H9 (cell line): Measurements from ENCODE around the gene HABP4. TPM values are rescaled to one million over a fixed set of nuclear protein-coding genes. Genes with fewer than 3 reads are reported as not detected.
A peak's percentile ranks its signal among the peaks of the same experiment; 100 is the strongest.

Experiments
- DNase-seq: peaks from one replicate; pipeline ENCODE4 v3.0.0-alpha.2; 2017
- H2AFZ ChIP-seq: one replicate; pipeline ENCODE4 v1.6.1; 2013; ENCODE audit warnings: mild to moderate bottlenecking, low read length, control low read depth, moderate library complexity
- H2AK5ac ChIP-seq: 2 replicates; pipeline ENCODE4 v1.6.1; 2013; ENCODE audit warnings: low read length, control low read depth, mixed read lengths; ENCODE audit not compliant: insufficient read length
- H2BK120ac ChIP-seq: one replicate; pipeline ENCODE4 v1.6.1; 2013; ENCODE audit warnings: low read depth, mild to moderate bottlenecking, low read length, control low read depth, inconsistent platforms; ENCODE audit not compliant: poor library complexity, severe bottlenecking
- H2BK12ac ChIP-seq: 2 replicates; pipeline ENCODE4 v1.6.1; 2013; ENCODE audit warnings: low read length, control low read depth, mixed read lengths, low read depth; ENCODE audit not compliant: insufficient read length
- H2BK15ac ChIP-seq: 2 replicates; pipeline ENCODE4 v1.6.1; 2013; ENCODE audit warnings: low read depth, low read length, control low read depth
- H2BK20ac ChIP-seq: one replicate; pipeline ENCODE4 v1.6.1; 2013; ENCODE audit warnings: low read depth, mild to moderate bottlenecking, low read length, control low read depth, inconsistent platforms; ENCODE audit not compliant: poor library complexity, severe bottlenecking
- H2BK5ac ChIP-seq: 2 replicates; pipeline ENCODE4 v1.6.1; 2013; ENCODE audit warnings: low read length, control low read depth, mixed read lengths; ENCODE audit not compliant: insufficient read length
- H3K14ac ChIP-seq: 2 replicates; pipeline ENCODE4 v1.6.1; 2013; ENCODE audit warnings: low read length, control low read depth; ENCODE audit not compliant: insufficient read depth
- H3K18ac ChIP-seq: 2 replicates; pipeline ENCODE4 v1.6.1; 2013; ENCODE audit warnings: low read depth, mild to moderate bottlenecking, mixed read lengths, low read length, control low read depth; ENCODE audit not compliant: insufficient read length
- H3K23ac ChIP-seq: 2 replicates; pipeline ENCODE4 v1.6.1; 2013; ENCODE audit warnings: low read length, control low read depth, mixed read lengths, low read depth; ENCODE audit not compliant: insufficient read length
- H3K23me2 ChIP-seq: 2 replicates; pipeline ENCODE4 v1.6.1; 2013; ENCODE audit warnings: low read depth, mild to moderate bottlenecking, mixed read lengths, low read length, control low read depth; ENCODE audit not compliant: insufficient read length, poor library complexity, severe bottlenecking
- H3K27ac ChIP-seq: 2 replicates; pipeline ENCODE4 v1.5.1; 2013; ENCODE audit warnings: low read length, control low read depth, mixed read lengths, low read depth; ENCODE audit not compliant: insufficient read length
- H3K27me3 ChIP-seq: 2 replicates; pipeline ENCODE4 v1.6.1; 2013; ENCODE audit warnings: low read length, control low read depth, inconsistent platforms; ENCODE audit not compliant: insufficient read depth
- H3K4ac ChIP-seq: 2 replicates; pipeline ENCODE4 v1.6.1; 2013; ENCODE audit warnings: low read depth, mild to moderate bottlenecking, control low read depth, inconsistent platforms, low read length, moderate library complexity
- H3K4me1 ChIP-seq: 2 replicates; pipeline ENCODE4 v1.6.1; 2013; ENCODE audit warnings: low read length, control low read depth, inconsistent platforms; ENCODE audit not compliant: insufficient read depth
- H3K4me2 ChIP-seq: 2 replicates; pipeline ENCODE4 v1.6.1; 2013; ENCODE audit warnings: low read length, control low read depth, mixed read lengths; ENCODE audit not compliant: insufficient read length, insufficient read depth
- H3K56ac ChIP-seq: 2 replicates; pipeline ENCODE4 v1.6.1; 2013; ENCODE audit warnings: low read depth, mild to moderate bottlenecking, mixed read lengths, low read length, control low read depth; ENCODE audit not compliant: insufficient read length
- H3K79me1 ChIP-seq: 2 replicates; pipeline ENCODE4 v1.6.1; 2013; ENCODE audit warnings: low read depth, mild to moderate bottlenecking, moderate library complexity, low read length, control low read depth, inconsistent platforms; ENCODE audit not compliant: insufficient read depth, poor library complexity, severe bottlenecking
- H3K79me2 ChIP-seq: 2 replicates; pipeline ENCODE4 v1.6.1; 2013; ENCODE audit warnings: low read length, control low read depth, inconsistent platforms; ENCODE audit not compliant: insufficient read depth
- H3K9ac ChIP-seq: 2 replicates; pipeline ENCODE4 v1.6.1; 2013; ENCODE audit warnings: low read length, control low read depth, mixed read lengths; ENCODE audit not compliant: insufficient read length; ENCODE audit errors: extremely low read depth
- H3K9me3 ChIP-seq: one replicate; pipeline ENCODE4 v1.6.1; 2013; ENCODE audit warnings: low read depth, low read length, inconsistent platforms; ENCODE audit not compliant: control insufficient read depth
- H3T11ph ChIP-seq: one replicate; pipeline ENCODE4 v1.6.1; 2013; ENCODE audit warnings: mild to moderate bottlenecking, low read length, control low read depth, inconsistent platforms
- H4K20me1 ChIP-seq: one replicate; pipeline ENCODE4 v1.6.1; 2013; ENCODE audit not compliant: control insufficient read depth, insufficient read length, insufficient read depth
- H4K5ac ChIP-seq: 2 replicates; pipeline ENCODE4 v1.6.1; 2013; ENCODE audit warnings: low read depth, mild to moderate bottlenecking, mixed read lengths, low read length, control low read depth; ENCODE audit not compliant: insufficient read length
- H4K8ac ChIP-seq: replicated peaks from 2 replicates; pipeline ENCODE4 v1.6.1; 2013; ENCODE audit warnings: low read length, control low read depth, mixed read lengths, low read depth; ENCODE audit not compliant: insufficient read length
- H4K91ac ChIP-seq: 2 replicates; pipeline ENCODE4 v1.6.1; 2013; ENCODE audit warnings: low read depth, mild to moderate bottlenecking, moderate library complexity, mixed read lengths, low read length, control low read depth; ENCODE audit not compliant: insufficient read length
- H3K27ac Mint-ChIP-seq, 3 experiments: 2 replicates in 2 of 3; 3 replicates in 1 of 3; pipeline ENCODE4 v1.8.0; 2020 to 2021; ENCODE audit warnings: mixed read lengths in 3 of 3, mild to moderate bottlenecking in 1 of 3, moderate library complexity in 1 of 3
- H3K27me3 Mint-ChIP-seq: 2 replicates; pipeline ENCODE4 v1.8.0; 2021; ENCODE audit warnings: low read depth, mild to moderate bottlenecking, moderate library complexity, mixed read lengths
- H3K36me3 Mint-ChIP-seq, 3 experiments: 2 replicates in 2 of 3; 3 replicates in 1 of 3; pipeline ENCODE4 v1.8.0; 2020 to 2021; ENCODE audit warnings: low read depth in 3 of 3, mixed read lengths in 3 of 3; ENCODE audit not compliant: insufficient read depth in 1 of 3
- H3K4me1 Mint-ChIP-seq, 2 experiments: 2 replicates each; pipeline ENCODE4 v1.8.0; 2020; ENCODE audit warnings: mixed read lengths in 2 of 2
- H3K4me3 Mint-ChIP-seq, 2 experiments: 2 replicates in 1 of 2; 3 replicates in 1 of 2; pipeline ENCODE4 v1.8.0; 2020 to 2021; ENCODE audit warnings: mild to moderate bottlenecking in 2 of 2, mixed read lengths in 2 of 2, moderate library complexity in 1 of 2
- H3K9me3 Mint-ChIP-seq, 2 experiments: 2 replicates in 1 of 2; 3 replicates in 1 of 2; pipeline ENCODE4 v1.8.0; 2020; ENCODE audit warnings: mild to moderate bottlenecking in 2 of 2, mixed read lengths in 2 of 2, moderate library complexity in 1 of 2
- CTCF ChIP-seq: fragments of 200-600 bp; sonication (generic); conservative IDR thresholded peaks from 3 replicates; pipeline ENCODE4 v1.8.0; 2021; ENCODE audit warnings: antibody characterized with exemption, mild to moderate bottlenecking
- WGBS: extraction: QIAGEN DNeasy Blood & Tissue Kit; methylation state at CpG from one replicate; pipeline ENCODE4 v1.1.7; 2013; ENCODE audit warnings: missing lambda C conversion rate, low lambda C conversion rate, mixed read lengths; ENCODE audit not compliant: insufficient read length; ENCODE audit errors: extremely low coverage; 5-methylcytosine and 5-hydroxymethylcytosine counted together
- total RNA-seq: library from RNA; stranded (reverse); gene quantifications from 2 replicates; pipeline ENCODE4 v1.2.1, GENCODE V29; 2021

Gene HABP4
- total RNA-seq, 1 experiment from 2014 or later: 7.5 TPM

GRCh38 chr9:96448546-96449170 lies 1.3 kb upstream of the HABP4 start:
- Mint-ChIP-seq H3K27ac (no peak overlapping the region), H3K4me1 (peaks cover 10 to 12% of the 10 kb centered on the region in 2 experiments), H3K4me3 (peak overlapping the region in 1 of 2 experiments; percentile 80; a peak in 1 of 5 replicates), H3K9me3 (no peaks in the 10 kb centered on the region), H3K36me3 (no peaks in the 10 kb centered on the region), H3K27me3 (peaks cover 31% of the 10 kb centered on the region)
- no peak overlapping the region for H2BK5ac ChIP-seq
- no peak overlapping the region for H3K9ac ChIP-seq
- no peak overlapping the region for H3T11ph ChIP-seq
- H3K4me1 ChIP-seq: no peaks in the 10 kb centered on the region
- no peak for TF ChIP-seq CTCF
- H3K79me2 ChIP-seq: no peaks in the 10 kb centered on the region
- no peaks in the 10 kb centered on the region for H3K79me1 ChIP-seq
- peaks cover 6% of the 10 kb centered on the region for H3K23me2 ChIP-seq
- no peak overlapping the region for H3K4me2 ChIP-seq
- H2AFZ ChIP-seq: no peak overlapping the region
- no peaks in the 10 kb centered on the region for H4K20me1 ChIP-seq
- H3K9me3 ChIP-seq: no peaks in the 10 kb centered on the region
- H3K27me3 ChIP-seq: peaks cover 5% of the 10 kb centered on the region; the same call in 1 of the 2 replicates
- H3K18ac ChIP-seq: no peak overlapping the region
- H4K91ac ChIP-seq: no peak overlapping the region
- H3K56ac ChIP-seq: no peak overlapping the region
- no peak overlapping the region for H3K23ac ChIP-seq
- WGBS: no CpG with 5 or more reads among the region's 11 CpGs
- no peak overlapping the region for H3K14ac ChIP-seq
- no peak overlapping the region for H4K5ac ChIP-seq
- H3K4ac ChIP-seq: no peak overlapping the region
- H2BK12ac ChIP-seq: no peak overlapping the region
- H4K8ac ChIP-seq: no peak overlapping the region
- no peak overlapping the region for H2AK5ac ChIP-seq
- H2BK15ac ChIP-seq: no peak overlapping the region
- H2BK120ac ChIP-seq: no peak overlapping the region
- DNase-seq: no peak
- H3K27ac ChIP-seq: no peak overlapping the region
- H2BK20ac ChIP-seq: no peak overlapping the region
